Activated naive CD4-positive, alpha-beta T cell (primary cell): ENCODE data around the gene DPAGT1.
A peak's percentile ranks its signal among the peaks of the same experiment; 100 is the strongest.
"Not testable (repeated sequence)": the region's sequence is repeated elsewhere in the genome, so short reads cannot be mapped to it uniquely, and the experiment has no call there.

ENCODE experiments used
- DNase-seq, 4 experiments: peaks; one replicate each; lab custom pipeline; 2025; lab: John Stamatoyannopoulos, UW

DPAGT1 gene

GRCh38 chr11:119093942-119094815 is 7.5 kb downstream of the DPAGT1 start:
- DNase-seq = peak in 1 of 4 experiments; percentile 51

GRCh38 chr11:119092880-119093842 is 8.5 kb downstream of the DPAGT1 start:
- DNase-seq = no peak

- no peak for DNase-seq
Observed at GRCh38 chr11:119091966-119092879, 9.4 kb downstream of the DPAGT1 start.

- no peak for DNase-seq
Observed at GRCh38 chr11:119091178-119091577, 10.5 kb downstream of the DPAGT1 start.

GRCh38 chr11:119089319-119089718 is 12.3 kb downstream of the DPAGT1 start:
- DNase-seq = no peak

GRCh38 chr11:119088406-119088805 is 13.2 kb downstream of the DPAGT1 start:
- DNase-seq = no peak

GRCh38 chr11:119087747-119088241 is 13.9 kb downstream of the DPAGT1 start:
- no peak for DNase-seq

GRCh38 chr11:119087123-119087522 is 14.5 kb downstream of the DPAGT1 start:
- DNase-seq = no peak

GRCh38 chr11:119085437-119085847 is 16.2 kb downstream of the DPAGT1 start:
- DNase-seq = no peak

GRCh38 chr11:119084663-119085436 is 16.8 kb downstream of the DPAGT1 start, which contains the start of gene HMBS:
TSS of gene HMBS (plus strand) at chr11:119084881. CDS start at chr11:119085034, 153 bp downstream.
- peak; percentile 62 to 80 (median 76) for DNase-seq

- no peak for DNase-seq
Observed at GRCh38 chr11:119081682-119082260, 19.9 kb downstream of the DPAGT1 start.

- DNase-seq = no peak
Observed at GRCh38 chr11:119078675-119079420, 22.8 kb downstream of the DPAGT1 start.

- DNase-seq = no peak
Observed at GRCh38 chr11:119077839-119078238, 23.8 kb downstream of the DPAGT1 start.

GRCh38 chr11:119067371-119068222 is 34.1 kb downstream of the DPAGT1 start, which contains the start of gene VPS11:
TSS of gene VPS11 (plus strand) at chr11:119067818. CDS start at chr11:119067824, 6 bp downstream.
- DNase-seq = peak; percentile 93 to 97 (median 94)

- no peak for DNase-seq
Observed at GRCh38 chr11:119065369-119065768, 36.3 kb downstream of the DPAGT1 start.

GRCh38 chr11:119062779-119063178 is 38.9 kb downstream of the DPAGT1 start:
- DNase-seq = no peak

GRCh38 chr11:119061256-119061655 is 40.4 kb downstream of the DPAGT1 start:
- DNase-seq = no peak

- DNase-seq = not testable (repeated sequence)
Observed at GRCh38 chr11:119059128-119059527, 42.5 kb downstream of the DPAGT1 start.
